GM21737 (cell line): ENCODE measurements around the gene MGAT4C.
"Not testable (repeated sequence)": the region's sequence is repeated elsewhere in the genome, so short reads cannot be mapped to it uniquely, and the experiment has no call there.

Experiments used
- ATAC-seq: cut with Tn5 transposase; IDR thresholded peaks from one replicate; pipeline ENCODE4 v1.9.1; 2021; ENCODE audit warnings: mild to moderate bottlenecking, moderate library complexity; ENCODE audit not compliant: unreplicated experiment

Gene MGAT4C

DNA sequence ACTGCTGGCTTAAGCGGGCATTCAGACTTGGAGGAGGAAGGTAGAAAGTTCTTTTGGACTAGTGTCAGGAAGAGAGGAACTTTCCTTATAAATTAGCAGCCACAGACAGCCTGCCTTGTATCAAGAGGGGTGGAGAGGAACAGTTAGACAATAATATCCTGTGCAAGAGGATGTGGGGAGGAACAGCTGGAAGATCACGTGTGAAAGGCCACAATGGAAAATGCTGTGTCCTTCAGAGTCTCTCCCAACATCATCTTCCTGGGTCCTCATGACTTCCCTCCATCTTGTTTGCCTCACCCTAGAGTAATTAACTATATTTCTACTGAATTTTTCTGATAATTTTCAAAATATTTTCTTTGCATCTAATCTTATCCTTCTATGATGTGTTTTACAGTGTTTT lies 117.4 kb downstream of the MGAT4C start:
- no peak for ATAC-seq

- no peak for ATAC-seq
Measured at GRCh38 chr12:86137936-86138335, 118.3 kb downstream of the MGAT4C start.

DNA sequence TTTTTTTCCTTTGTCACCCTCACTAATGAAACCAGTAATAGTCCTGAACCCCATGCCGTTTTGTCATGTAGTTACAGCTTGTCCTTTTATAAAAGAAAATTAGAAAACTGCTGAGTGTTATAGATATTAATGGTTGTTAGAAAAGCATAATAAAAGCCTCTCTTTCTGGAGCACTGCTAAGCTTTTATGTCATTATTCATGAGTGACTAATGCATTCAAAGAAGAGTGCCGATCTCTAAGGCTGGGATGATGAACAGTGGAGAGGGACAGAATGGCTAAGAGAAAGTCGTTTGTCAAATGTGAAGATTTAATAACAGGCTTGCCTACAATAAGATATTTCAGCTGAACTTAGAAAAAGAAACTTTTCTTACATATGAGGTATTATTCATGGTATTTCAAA lies 121.6 kb downstream of the MGAT4C start:
- ATAC-seq, result no peak

- not testable (repeated sequence) for ATAC-seq
Measured at GRCh38 chr12:86126900-86127299, 129.3 kb downstream of the MGAT4C start.

GRCh38 chr12:86122846-86123468 lies 133.2 kb downstream of the MGAT4C start:
- no peak for ATAC-seq

DNA sequence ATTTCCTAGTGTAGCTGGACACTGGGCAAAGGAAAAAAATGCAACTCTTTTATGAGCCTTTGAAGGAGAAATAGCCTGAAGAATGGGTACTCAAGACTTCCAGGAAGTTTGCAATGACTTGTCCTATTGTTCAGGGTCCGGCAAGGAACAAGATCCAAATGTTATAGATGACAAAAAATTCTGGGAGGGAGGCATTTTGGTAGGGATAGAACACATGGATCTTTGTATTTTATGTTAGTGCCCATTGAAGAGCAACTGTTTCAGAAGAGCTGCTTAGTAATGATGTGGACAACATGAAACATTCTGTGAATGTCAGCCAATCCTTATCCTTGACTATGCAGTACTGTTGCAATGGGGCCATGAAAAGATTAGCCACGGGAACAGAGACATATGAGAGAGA lies 138.0 kb downstream of the MGAT4C start:
- ATAC-seq, result no peak

GRCh38 chr12:86117711-86118110 lies 138.5 kb downstream of the MGAT4C start:
- no peak for ATAC-seq

- no peak for ATAC-seq
Measured at GRCh38 chr12:86104087-86104486, 152.1 kb downstream of the MGAT4C start.

- ATAC-seq, result no peak
Measured at GRCh38 chr12:86097161-86097560, 159.0 kb downstream of the MGAT4C start.

DNA sequence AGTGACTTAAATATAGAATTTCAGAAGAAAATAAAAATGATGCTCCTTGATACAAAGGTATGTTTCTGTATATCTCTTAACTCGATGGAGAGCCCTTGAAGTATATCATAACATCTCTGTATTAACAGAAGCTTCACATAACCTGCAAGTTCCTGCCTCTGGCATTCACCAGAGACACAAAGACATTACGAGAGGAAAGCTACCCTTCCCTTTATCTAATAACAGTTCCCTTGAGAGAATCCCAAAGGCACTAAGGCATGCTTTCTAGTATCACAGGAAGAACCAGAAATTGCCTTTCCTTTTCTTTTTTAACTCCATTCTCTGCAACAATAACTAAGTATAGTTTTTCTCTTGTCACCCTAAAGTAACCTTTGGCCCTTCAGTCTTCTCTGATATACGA lies 164.5 kb downstream of the MGAT4C start:
- ATAC-seq, result no peak

GRCh38 chr12:86081843-86082242 lies 174.3 kb downstream of the MGAT4C start:
- ATAC-seq, result no peak

GRCh38 chr12:86059052-86059451 lies 197.1 kb downstream of the MGAT4C start:
- not testable (repeated sequence) for ATAC-seq

DNA sequence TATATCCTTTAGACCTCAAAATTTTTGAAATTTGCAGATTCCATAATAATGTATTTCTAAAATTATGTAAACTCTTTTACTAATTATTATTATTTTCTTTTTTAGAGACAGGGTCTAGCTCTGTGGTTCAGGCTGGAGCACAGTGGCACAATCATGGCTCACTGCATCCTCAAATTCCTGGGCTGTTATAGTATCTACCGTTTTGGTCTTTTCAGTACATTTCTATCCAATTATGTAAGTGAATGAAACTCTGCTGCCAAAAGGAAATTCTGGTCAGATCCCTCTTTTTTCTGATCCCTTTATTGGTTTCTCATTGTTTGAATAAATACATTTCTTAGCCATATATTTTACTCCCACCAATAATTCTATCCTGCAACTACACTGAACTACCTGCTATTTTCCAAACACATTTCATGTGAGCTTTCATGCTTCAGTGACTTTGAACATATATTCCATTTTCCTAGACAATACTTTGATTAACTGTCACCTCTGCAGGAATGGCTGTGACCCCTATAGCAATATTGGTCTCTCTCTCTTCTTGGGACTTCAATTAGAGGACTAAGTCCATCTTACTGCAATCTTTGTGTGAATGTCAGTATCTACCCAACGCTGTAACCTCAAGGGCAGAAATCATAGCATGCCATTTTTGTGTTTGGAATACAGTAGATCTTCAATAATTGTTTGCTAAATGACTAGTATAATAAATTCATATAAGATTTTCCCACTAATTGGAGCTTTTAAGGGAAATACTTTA lies 198.9 kb downstream of the MGAT4C start:
- no peak for ATAC-seq

DNA sequence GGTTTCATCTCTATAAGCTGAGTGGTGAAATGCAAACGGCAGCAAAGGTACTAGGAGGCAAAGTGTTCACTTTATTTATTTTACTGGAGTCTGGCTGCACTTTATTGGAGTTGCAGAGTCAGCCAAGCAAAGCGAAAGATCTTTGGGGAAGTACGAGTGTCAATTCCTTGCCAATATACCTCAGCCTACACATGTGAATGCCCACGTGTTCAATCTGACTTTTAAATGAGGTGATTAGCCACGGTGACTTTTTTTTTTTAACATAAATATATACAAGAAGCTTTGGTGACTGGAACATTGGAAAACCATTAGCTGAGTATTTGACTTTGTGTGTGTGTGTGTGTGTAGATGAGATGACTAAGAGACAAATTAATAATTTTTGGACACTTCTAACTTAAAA lies 203.3 kb downstream of the MGAT4C start:
- no peak for ATAC-seq

GRCh38 chr12:86050010-86050409 lies 206.2 kb downstream of the MGAT4C start:
- ATAC-seq, result no peak

- ATAC-seq, result no peak
Measured at GRCh38 chr12:86044396-86044795, 211.8 kb downstream of the MGAT4C start.

DNA sequence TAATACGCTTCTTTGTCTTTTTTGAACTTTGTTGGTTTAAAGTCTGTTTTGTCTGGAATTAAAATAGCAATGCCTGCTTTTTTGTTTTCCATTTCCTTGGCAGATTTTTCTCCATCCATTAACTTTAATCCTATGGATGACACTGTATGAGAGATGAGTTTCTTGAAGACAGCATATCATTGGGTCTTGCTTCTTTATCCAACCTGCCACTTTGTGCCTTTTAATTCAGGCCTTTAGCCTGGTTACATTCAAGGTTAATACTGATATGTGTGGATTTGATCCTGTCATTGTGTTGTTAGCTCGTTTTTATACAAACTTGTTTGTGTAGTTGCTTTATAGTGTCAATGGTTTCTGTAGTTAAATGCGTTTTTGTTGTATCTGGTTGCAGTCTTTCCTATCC lies 214.1 kb downstream of the MGAT4C start:
- ATAC-seq, result no peak

GRCh38 chr12:86018361-86018760 lies 237.8 kb downstream of the MGAT4C start:
- no peak for ATAC-seq

DNA sequence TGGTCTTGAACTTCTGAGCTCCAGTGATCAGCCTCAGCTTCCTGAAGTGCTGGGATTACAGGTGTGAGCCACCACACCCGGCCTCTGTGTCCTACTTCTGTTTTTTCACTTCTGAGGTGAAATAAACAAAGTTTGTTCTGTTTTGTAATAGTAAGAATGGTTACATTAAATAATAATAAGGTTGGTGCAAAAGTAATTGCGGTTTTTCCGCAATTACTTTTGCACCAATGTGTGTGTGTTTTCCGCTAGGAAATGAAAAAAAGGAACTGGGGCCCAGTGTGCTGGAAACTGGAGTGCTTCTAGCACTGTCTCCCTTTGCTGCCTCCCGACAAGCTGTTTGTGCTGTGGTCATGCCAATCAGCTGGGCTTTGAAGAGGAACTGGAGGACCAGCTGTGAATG lies 241.2 kb downstream of the MGAT4C start:
- no peak for ATAC-seq

DNA sequence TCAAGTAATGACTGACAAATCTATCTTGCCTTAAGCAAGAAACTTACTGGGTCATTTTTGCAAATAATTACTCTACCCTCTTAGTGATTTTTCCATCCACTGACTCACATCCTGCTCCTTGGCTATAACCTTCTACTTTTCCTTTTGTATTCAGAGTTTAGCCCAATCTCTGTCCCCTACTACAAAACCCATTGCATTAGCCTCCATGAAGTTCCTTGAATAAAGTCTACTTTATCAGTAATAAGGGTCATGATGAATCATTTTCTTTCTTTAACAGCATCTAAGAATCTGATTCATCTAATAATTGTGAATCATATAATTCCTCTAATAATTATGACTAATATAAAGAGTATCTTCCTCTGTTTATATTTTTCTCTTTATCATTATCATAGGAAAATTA lies 249.5 kb downstream of the MGAT4C start:
- ATAC-seq, result no peak

DNA sequence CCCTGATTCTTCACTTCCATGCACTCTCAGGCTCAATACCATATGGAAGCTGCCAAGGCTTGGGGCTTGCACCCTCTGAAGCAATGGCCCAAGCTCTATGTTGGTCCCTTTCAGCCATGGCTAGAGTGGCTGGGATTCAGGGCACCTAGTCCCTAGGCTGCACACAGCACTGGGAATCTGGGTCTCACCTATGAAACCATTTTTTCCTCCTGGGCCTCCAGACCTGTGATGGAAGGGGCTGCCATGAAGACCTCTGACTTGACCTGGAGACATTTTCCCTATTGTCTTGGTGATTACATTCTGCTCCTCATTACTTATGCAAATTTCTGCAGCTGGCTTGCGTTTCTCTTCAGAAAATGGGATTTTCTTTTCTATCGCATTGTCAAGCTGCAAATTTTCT lies 258.1 kb downstream of the MGAT4C start:
- ATAC-seq, result no peak

DNA sequence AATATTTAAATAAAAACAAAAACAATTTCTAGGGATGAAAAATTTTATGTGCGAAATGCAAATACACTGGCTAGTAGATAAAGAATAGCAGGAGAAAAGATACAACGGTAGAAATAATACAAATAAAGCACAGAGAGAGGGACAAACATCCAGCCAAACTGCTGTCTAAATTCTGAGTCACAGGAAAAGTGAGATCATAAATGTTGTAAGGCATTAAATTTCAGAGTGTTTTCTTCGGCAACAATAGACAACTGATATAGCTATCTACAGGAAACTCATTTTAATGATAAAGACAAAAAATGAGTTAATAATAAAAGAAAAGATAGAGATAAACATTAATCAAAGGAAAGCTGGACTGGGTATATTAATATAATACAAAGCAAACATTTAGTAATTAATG lies 259.9 kb downstream of the MGAT4C start:
- ATAC-seq, result no peak

DNA sequence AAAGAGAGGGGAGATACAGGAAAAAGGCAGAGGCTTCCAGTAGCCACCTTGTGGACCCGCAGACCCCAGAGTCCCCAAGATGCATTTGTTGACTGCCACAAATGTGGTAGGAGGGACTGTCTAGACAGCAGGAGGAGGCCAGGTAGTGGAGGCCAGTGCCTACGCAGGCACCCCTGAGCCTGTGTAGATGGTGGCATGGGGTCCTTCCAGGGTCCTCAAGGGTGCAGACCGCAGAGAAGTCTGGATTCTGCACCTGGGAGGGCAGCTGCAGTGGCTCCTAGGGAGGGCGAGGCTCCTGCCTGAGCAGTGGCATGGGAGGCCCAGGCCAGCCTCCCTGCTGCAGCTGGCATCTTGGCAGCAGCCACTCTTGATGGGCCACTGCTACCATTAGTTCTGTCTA lies 262.4 kb downstream of the MGAT4C start:
- ATAC-seq, result no peak
